B cell (primary cell): ENCODE results near the gene SCFD1. TPM values are rescaled to one million over a fixed set of nuclear protein-coding genes. Genes with fewer than 3 reads are reported as not detected.
"Not testable (repeated sequence)": the region's sequence is repeated elsewhere in the genome, so short reads cannot be mapped to it uniquely, and the experiment has no call there.

ENCODE experiments used
- ATAC-seq: fragments of 200-7000 bp; cut with Tn5 transposase; one replicate; pipeline ENCODE4 v1.10.0; 2021; ENCODE audit warnings: low read depth, mild to moderate bottlenecking, moderate number of reproducible peaks, moderate library complexity
- CTCF ChIA-PET: fragments of 350-600 bp; sonication (Branson Sonifier 250); formaldehyde crosslinking; loops from one replicate; lab custom pipeline; 2021; ENCODE audit warnings: antibody characterized with exemption, inconsistent platforms; lab: Charles Lee
- POLR2A ChIA-PET: fragments of 350-600 bp; sonication (Branson Sonifier 250); formaldehyde crosslinking; loops from one replicate; lab custom pipeline; 2021; ENCODE audit warnings: antibody characterized with exemption; lab: Charles Lee
- DNase-seq: peaks from one replicate; pipeline ENCODE4 v3.0.0; 2013
- H2AFZ ChIP-seq: 2 replicates; pipeline ENCODE4 v1.6.1; 2012; ENCODE audit warnings: mild to moderate bottlenecking, low read depth, low read length; ENCODE audit not compliant: insufficient read depth, poor library complexity, severe bottlenecking
- H3K27ac ChIP-seq, 2 donors: 1 replicate in 1 of 2; 2 replicates in 1 of 2; pipeline ENCODE4 v1.5.1; 2012 to 2013; ENCODE audit warnings: low read length in 2 of 2, mild to moderate bottlenecking in 2 of 2, moderate library complexity in 1 of 2
- H3K27me3 ChIP-seq, 4 experiments: fragments of 200-600 bp in 1 of 4; sonication (generic) in 1 of 4; replicated peaks in 1 of 4; 1 replicate in 2 of 4; 2 replicates in 2 of 4; pipeline versions ENCODE4 v1.6.1 to v1.7.0; 2013 to 2016; ENCODE audit warnings: low read length in 3 of 4, mild to moderate bottlenecking in 2 of 4, mixed read lengths in 1 of 4, moderate library complexity in 1 of 4; ENCODE audit not compliant: insufficient read depth in 4 of 4, control insufficient read depth in 3 of 4; ENCODE audit errors: control extremely low read depth in 1 of 4
- H3K36me3 ChIP-seq, 2 experiments: replicated peaks in 1 of 2; 1 replicate in 1 of 2; 2 replicates in 1 of 2; pipeline versions ENCODE4 v1.6.1 to v1.7.1; 2013; ENCODE audit warnings: low read length in 1 of 2; ENCODE audit not compliant: insufficient read depth in 2 of 2, control insufficient read depth in 1 of 2; ENCODE audit errors: control extremely low read depth in 1 of 2, extremely low read depth in 1 of 2
- H3K4me1 ChIP-seq, 2 donors: fragments of 200-600 bp in 1 of 2; sonication (generic) in 1 of 2; 1 replicate in 1 of 2; 2 replicates in 1 of 2; pipeline versions ENCODE4 v1.5.1 to v1.6.1; 2013 to 2017; ENCODE audit warnings: low read length in 2 of 2; ENCODE audit not compliant: control insufficient read depth in 2 of 2, insufficient read depth in 2 of 2
- H3K4me2 ChIP-seq: replicated peaks from 2 replicates; pipeline ENCODE3; 2012; ENCODE audit warnings: mild to moderate bottlenecking, low read depth, low read length; ENCODE audit not compliant: poor library complexity, severe bottlenecking
- H3K4me3 ChIP-seq, 5 experiments: fragments of 200-600 bp in 1 of 5; sonication (generic) in 1 of 5; 1 replicate in 3 of 5; 2 replicates in 2 of 5; pipeline versions ENCODE4 v1.5.1 to v1.7.0; 2011 to 2016; ENCODE audit warnings: low read length in 4 of 5, mild to moderate bottlenecking in 4 of 5, low read depth in 2 of 5, control low read depth in 1 of 5, moderate library complexity in 1 of 5; ENCODE audit not compliant: insufficient read depth in 1 of 5; ENCODE audit errors: control extremely low read depth in 1 of 5, extremely low read depth in 1 of 5
- H3K79me2 ChIP-seq: fragments of 200-600 bp; sonication (generic); one replicate; pipeline ENCODE4 v1.6.0; 2016; ENCODE audit warnings: low read length; ENCODE audit not compliant: control insufficient read depth, insufficient read depth
- H3K9ac ChIP-seq: fragments of 200-600 bp; sonication (generic); 2 replicates; pipeline ENCODE4 v1.6.1; 2017; ENCODE audit warnings: mild to moderate bottlenecking, low read length, moderate library complexity
- H3K9me3 ChIP-seq, 3 donors: one replicate each; pipeline versions ENCODE4 v1.6.1 to v1.7.1; 2013; ENCODE audit warnings: low read length in 2 of 3; ENCODE audit not compliant: control insufficient read depth in 2 of 3, insufficient read depth in 1 of 3; ENCODE audit errors: control extremely low read depth in 1 of 3
- H4K20me1 ChIP-seq: 2 replicates; pipeline ENCODE4 v1.6.0; 2012; ENCODE audit warnings: mild to moderate bottlenecking, low read length; ENCODE audit not compliant: insufficient read depth, control insufficient read depth, poor library complexity, severe bottlenecking
- H3K27ac Mint-ChIP-seq: one replicate; pipeline ENCODE4 v1.8.0; 2021; ENCODE audit warnings: mixed read lengths
- H3K27me3 Mint-ChIP-seq: one replicate; pipeline ENCODE4 v1.8.0; 2021; ENCODE audit warnings: mixed read lengths
- H3K4me1 Mint-ChIP-seq: one replicate; pipeline ENCODE4 v1.8.0; 2021; ENCODE audit warnings: mixed read lengths
- H3K4me3 Mint-ChIP-seq: one replicate; pipeline ENCODE4 v1.8.0; 2021; ENCODE audit warnings: mixed read lengths
- H3K9me3 Mint-ChIP-seq: one replicate; pipeline ENCODE4 v1.8.0; 2022; ENCODE audit warnings: mixed read lengths; ENCODE audit not compliant: insufficient read depth
- CTCF ChIP-seq: fragments of 200-600 bp; IDR thresholded peaks from one replicate; pipeline ENCODE4 v1.8.0; 2022; ENCODE audit warnings: antibody characterized with exemption, mild to moderate bottlenecking
- EZH2 ChIP-seq: IDR thresholded peaks from 2 replicates; pipeline ENCODE4 v1.6.1; 2012; ENCODE audit warnings: borderline replicate concordance, low read depth, mild to moderate bottlenecking, moderate library complexity, low read length; ENCODE audit not compliant: insufficient read depth, poor library complexity, severe bottlenecking
- WGBS: methylation state at CpG from one replicate; pipeline ENCODE4 v1.1.5; 2013; ENCODE audit warnings: missing lambda C conversion rate; ENCODE audit not compliant: insufficient coverage; 5-methylcytosine and 5-hydroxymethylcytosine counted together
- intact Hi-C: fragments of 100-400 bp; cut with micrococcal nuclease; formaldehyde crosslinking; loops from one replicate; pipeline ENCODE4 v1.10.0; 2022
- polyA plus RNA-seq: library from polyadenylated mRNA; depleted of rRNA; stranded (reverse); fragments of >200 nt; gene quantifications from 2 replicates; pipeline ENCODE4 v1.2.3, GENCODE V29; 2012
- total RNA-seq, 2 donors: library from RNA; stranded (reverse); fragments of 120-200 nt in 1 of 2; gene quantifications; 1 replicate in 1 of 2; 2 replicates in 1 of 2; pipeline versions ENCODE4 v1.2.3 to v1.2.4, GENCODE V29; 2013 to 2022

Gene SCFD1
- total and polyA plus RNA-seq, 2 donors (not counting 1 experiment from before 2014, with no cell fraction given), result 23.1 to 73.0 TPM

GRCh38 chr14:30576333-30576732 lies 45.8 kb upstream of the SCFD1 start:
- POLR2A ChIA-PET, ATAC-seq, H3K9me3 Mint-ChIP-seq, H3K4me3 Mint-ChIP-seq, DNase-seq, H3K27me3 ChIP-seq, intact Hi-C loops, H3K9me3 ChIP-seq, H3K27ac ChIP-seq, H3K36me3 ChIP-seq, H3K27me3 Mint-ChIP-seq, H3K27ac Mint-ChIP-seq, H3K4me2 ChIP-seq, H3K9ac ChIP-seq, CTCF ChIA-PET, H2AFZ ChIP-seq, H3K4me3 ChIP-seq: not testable (repeated sequence)
- Histone ChIP-seq H3K79me2 (peaks cover 88% of the 10 kb centered on the region), H3K4me1 (peaks cover 5 to 18% of the 10 kb centered on the region in 2 donors), H4K20me1 (peaks cover 69% of the 10 kb centered on the region)
- peaks cover 60% of the 10 kb centered on the region for H3K4me1 Mint-ChIP-seq
- WGBS, result no CpG with 5 or more reads among the region's 1 CpG

- peaks cover 56% of the 10 kb centered on the region for H4K20me1 ChIP-seq
- no peaks in the 10 kb centered on the region for H3K4me1 ChIP-seq
- no peak overlapping the region for H3K4me3 ChIP-seq
- no CpG with 5 or more reads among the region's 2 CpGs for WGBS
- peaks cover 0 to 5% of the 10 kb centered on the region in 2 experiments for H3K36me3 ChIP-seq
- DNase-seq (no peak), ATAC-seq (no peak)
- no peak overlapping the region for H2AFZ ChIP-seq
- ChIA-PET CTCF (no interaction called here), POLR2A (no interaction called here)
- no peak overlapping the region for H3K4me2 ChIP-seq
- intact Hi-C loops, result no loop called here
- H3K4me1 Mint-ChIP-seq, result peaks cover 25% of the 10 kb centered on the region
- no peak overlapping the region for H3K9ac ChIP-seq
- no peaks in the 10 kb centered on the region for H3K27me3 Mint-ChIP-seq
- H3K4me3 Mint-ChIP-seq, result no peak overlapping the region
- H3K9me3 ChIP-seq, result peaks cover 2 to 3% (median 3%) of the 10 kb centered on the region in 3 donors
- TF ChIP-seq CTCF (no peak), EZH2 (no peak)
- no peak overlapping the region for H3K27ac ChIP-seq
- no peak overlapping the region for H3K27ac Mint-ChIP-seq
- H3K27me3 ChIP-seq, result no peaks in the 10 kb centered on the region
- H3K79me2 ChIP-seq, result peaks cover 69% of the 10 kb centered on the region
- H3K9me3 Mint-ChIP-seq, result peaks cover 7% of the 10 kb centered on the region
These were observed 41.4 kb upstream of the SCFD1 start for GRCh38 chr14:30580616-30581282.
